ENCODE results near the gene SCN8A. TPM values are rescaled to one million over a fixed set of nuclear protein-coding genes. Genes with fewer than 3 reads are reported as not detected.
"Not testable (repeated sequence)": the region's sequence is repeated elsewhere in the genome, so short reads cannot be mapped to it uniquely, and the experiment has no call there.

Gene SCN8A
- total and polyA plus RNA-seq, 2 experiments from 2014 or later: 0.88 to 3.7 TPM

- H3K4me3 ChIP-seq: no peak overlapping the region
- no peak for TF ChIP-seq CTCF (IDR thresholded peaks at IDR 0.05; ENCODE audit: low read depth, low read length)
- H3K36me3 ChIP-seq: no peaks in the 10 kb centered on the region
- H3K27ac ChIP-seq: no peak overlapping the region
- no peak for DNase-seq (ENCODE audit: low read depth in 1 of 2, low spot score in 1 of 2)
- no peaks in the 10 kb centered on the region for H3K9me3 ChIP-seq (ENCODE audit: low read depth)
- no peaks in the 10 kb centered on the region for H3K4me1 ChIP-seq (ENCODE audit: low read depth)
- no peaks in the 10 kb centered on the region for H3K27me3 ChIP-seq
Measured at GRCh38 chr12:51792417-51792816, 201.4 kb downstream of the SCN8A start.

DNA sequence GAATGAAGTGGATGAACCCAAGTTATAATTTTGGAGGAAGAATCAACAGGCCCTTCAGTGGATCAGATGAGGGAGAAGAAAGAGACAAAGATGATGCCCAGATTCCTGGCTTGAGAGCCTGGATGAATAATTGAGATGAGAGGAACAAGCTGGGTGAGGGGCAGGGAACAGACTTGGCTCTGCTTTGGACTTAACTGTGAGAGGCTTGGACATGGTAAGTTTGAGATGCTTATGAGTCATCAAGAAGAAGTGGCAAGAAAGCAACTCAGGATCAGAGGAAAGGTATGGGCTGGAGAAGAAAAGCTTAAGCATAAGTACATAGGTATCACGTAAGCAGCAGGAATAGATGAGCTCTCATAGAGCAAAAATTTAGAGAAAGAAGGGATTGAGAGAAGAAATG lies 202.2 kb downstream of the SCN8A start:
- Histone ChIP-seq H3K4me1 (ENCODE audit: low read depth) (no peaks in the 10 kb centered on the region), H3K27me3 (no peaks in the 10 kb centered on the region), H3K36me3 (no peaks in the 10 kb centered on the region), H3K9me3 (ENCODE audit: low read depth) (no peaks in the 10 kb centered on the region), H3K4me3 (no peak overlapping the region), H3K27ac (no peak overlapping the region)
- DNase-seq (ENCODE audit: low read depth in 1 of 2, low spot score in 1 of 2): no peak
- no peak for TF ChIP-seq CTCF (IDR thresholded peaks at IDR 0.05; ENCODE audit: low read depth, low read length)

- no peaks in the 10 kb centered on the region for H3K36me3 ChIP-seq
- no peaks in the 10 kb centered on the region for H3K9me3 ChIP-seq (ENCODE audit: low read depth)
- H3K27ac ChIP-seq: no peak overlapping the region
- TF ChIP-seq CTCF (IDR thresholded peaks at IDR 0.05; ENCODE audit: low read depth, low read length): no peak
- H3K4me3 ChIP-seq: no peak overlapping the region
- no peak for DNase-seq (ENCODE audit: low read depth in 1 of 2, low spot score in 1 of 2)
- H3K4me1 ChIP-seq (ENCODE audit: low read depth): no peaks in the 10 kb centered on the region
- H3K27me3 ChIP-seq: no peaks in the 10 kb centered on the region
Measured at GRCh38 chr12:51797301-51797700, 206.3 kb downstream of the SCN8A start.

DNA sequence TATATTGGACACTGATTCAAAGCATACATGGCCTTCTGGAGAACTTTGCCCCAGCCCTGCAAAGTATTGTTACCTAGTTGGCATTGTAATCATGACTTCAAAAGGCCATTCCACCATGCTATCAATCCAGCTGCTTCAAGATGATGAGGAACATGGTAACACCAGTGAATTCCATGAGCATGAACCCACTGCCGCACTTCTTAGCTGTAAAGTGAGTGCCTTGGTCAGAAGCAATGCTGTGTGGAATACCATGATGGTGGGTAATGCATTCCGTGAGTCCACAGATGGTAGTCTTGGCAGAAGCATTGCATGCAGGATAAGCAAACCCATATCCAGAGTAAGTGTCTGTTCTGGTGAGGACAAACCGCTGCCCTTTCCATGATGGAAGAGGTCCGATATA lies 207.0 kb downstream of the SCN8A start:
- not testable (repeated sequence) for DNase-seq (ENCODE audit: low read depth in 1 of 2, low spot score in 1 of 2); H3K9me3 ChIP-seq (ENCODE audit: low read depth); H3K27me3 ChIP-seq; H3K36me3 ChIP-seq; H3K27ac ChIP-seq; H3K4me1 ChIP-seq (ENCODE audit: low read depth); H3K4me3 ChIP-seq

DNA sequence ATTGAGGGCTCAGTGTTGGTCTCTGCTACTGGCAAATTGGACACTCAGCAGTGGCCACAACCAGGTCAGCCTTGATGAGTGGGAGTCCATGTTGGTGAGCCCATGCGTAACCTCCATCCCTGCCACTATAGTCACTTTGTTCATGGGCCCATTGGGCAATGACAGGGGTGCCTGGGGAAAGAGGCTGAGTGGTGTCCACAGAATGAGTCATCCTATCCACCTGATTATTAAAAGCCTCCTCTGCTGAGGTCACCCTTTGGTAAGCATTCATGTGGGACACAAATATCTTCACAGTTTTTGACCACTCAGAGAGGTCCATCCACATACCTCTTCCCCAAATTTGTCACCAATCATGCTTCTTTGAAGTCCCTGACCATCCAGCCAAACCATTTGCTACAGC lies 207.5 kb downstream of the SCN8A start:
- no peak for DNase-seq (ENCODE audit: low read depth in 1 of 2, low spot score in 1 of 2)
- H3K9me3 ChIP-seq (ENCODE audit: low read depth): no peaks in the 10 kb centered on the region
- H3K36me3 ChIP-seq: no peaks in the 10 kb centered on the region
- no peaks in the 10 kb centered on the region for H3K27me3 ChIP-seq
- no peak overlapping the region for H3K4me3 ChIP-seq
- no peak for TF ChIP-seq CTCF (IDR thresholded peaks at IDR 0.05; ENCODE audit: low read depth, low read length)
- H3K4me1 ChIP-seq (ENCODE audit: low read depth): no peaks in the 10 kb centered on the region
- no peak overlapping the region for H3K27ac ChIP-seq

- DNase-seq (ENCODE audit: low read depth in 1 of 2, low spot score in 1 of 2): no peak
- no peak overlapping the region for H3K4me3 ChIP-seq
- H3K27me3 ChIP-seq: no peaks in the 10 kb centered on the region
- no peaks in the 10 kb centered on the region for H3K4me1 ChIP-seq (ENCODE audit: low read depth)
- no peaks in the 10 kb centered on the region for H3K9me3 ChIP-seq (ENCODE audit: low read depth)
- H3K27ac ChIP-seq: no peak overlapping the region
- TF ChIP-seq CTCF (IDR thresholded peaks at IDR 0.05; ENCODE audit: low read depth, low read length): no peak
- H3K36me3 ChIP-seq: no peaks in the 10 kb centered on the region
Measured at GRCh38 chr12:51801027-51801426, 210.0 kb downstream of the SCN8A start.

Data from cardiac muscle cell (in vitro differentiated cells and primary cell).